HUES6 (cell line): ENCODE results near the gene TBX4.

Experiments
- H3K27ac ChIP-seq: 2 replicates; pipeline ENCODE4 v1.7.0; 2013; ENCODE audit warnings: low read depth, mild to moderate bottlenecking, low read length, inconsistent platforms
- H3K27me3 ChIP-seq: 2 replicates; pipeline ENCODE4 v1.6.1; 2013; ENCODE audit warnings: low read length; ENCODE audit not compliant: control insufficient read depth, insufficient read depth
- H3K36me3 ChIP-seq: 2 replicates; pipeline ENCODE4 v1.6.1; 2013; ENCODE audit warnings: low read length; ENCODE audit not compliant: control insufficient read depth, insufficient read depth
- H3K4me1 ChIP-seq: 2 replicates; pipeline ENCODE4 v1.6.1; 2013; ENCODE audit warnings: low read length; ENCODE audit not compliant: control insufficient read depth, insufficient read depth
- H3K4me3 ChIP-seq: 2 replicates; pipeline ENCODE4 v1.5.1; 2013; ENCODE audit warnings: low read depth, low read length
- H3K9ac ChIP-seq: one replicate; pipeline ENCODE4 v1.6.1; 2013; ENCODE audit warnings: mild to moderate bottlenecking, low read length
- H3K9me3 ChIP-seq: 2 replicates; pipeline ENCODE4 v1.6.1; 2013; ENCODE audit warnings: low read depth, low read length; ENCODE audit not compliant: control insufficient read depth, insufficient read depth

TBX4 gene

GRCh38 chr17:61463316-61464129 is 11.3 kb downstream of the TBX4 start:
- peaks cover 42% of the 10 kb centered on the region for H3K4me1 ChIP-seq
- no peaks in the 10 kb centered on the region for H3K9me3 ChIP-seq
- no peaks in the 10 kb centered on the region for H3K36me3 ChIP-seq
- H3K27me3 ChIP-seq, result peaks cover 91% of the 10 kb centered on the region
- H3K9ac ChIP-seq, result no peak overlapping the region
- no peak overlapping the region for H3K27ac ChIP-seq
- peak overlapping the region; percentile 49; the same call in 1 of the 2 replicates for H3K4me3 ChIP-seq

- no peaks in the 10 kb centered on the region for H3K9me3 ChIP-seq
- H3K4me1 ChIP-seq, result peaks cover 42% of the 10 kb centered on the region
- no peak overlapping the region for H3K27ac ChIP-seq
- H3K4me3 ChIP-seq, result no peak overlapping the region
- H3K27me3 ChIP-seq, result peaks cover 89% of the 10 kb centered on the region
- no peaks in the 10 kb centered on the region for H3K36me3 ChIP-seq
- H3K9ac ChIP-seq, result no peak overlapping the region
Observed at GRCh38 chr17:61464130-61464842, 12.1 kb downstream of the TBX4 start.

GRCh38 chr17:61464843-61465180 is 12.6 kb downstream of the TBX4 start:
- no peak overlapping the region for H3K27ac ChIP-seq
- H3K36me3 ChIP-seq, result no peaks in the 10 kb centered on the region
- no peak overlapping the region for H3K4me3 ChIP-seq
- H3K4me1 ChIP-seq, result peaks cover 42% of the 10 kb centered on the region
- H3K9ac ChIP-seq, result no peak overlapping the region
- no peaks in the 10 kb centered on the region for H3K9me3 ChIP-seq
- H3K27me3 ChIP-seq, result peaks cover 89% of the 10 kb centered on the region

GRCh38 chr17:61465550-61466237 is 13.5 kb downstream of the TBX4 start:
- Histone ChIP-seq H3K27me3 (peaks cover 87% of the 10 kb centered on the region), H3K36me3 (no peaks in the 10 kb centered on the region), H3K27ac (no peak overlapping the region), H3K9me3 (no peaks in the 10 kb centered on the region), H3K4me3 (no peak overlapping the region), H3K9ac (no peak overlapping the region), H3K4me1 (peaks cover 38% of the 10 kb centered on the region)

GRCh38 chr17:61466246-61466645 is 14.0 kb downstream of the TBX4 start:
- H3K27me3 ChIP-seq, result peaks cover 82% of the 10 kb centered on the region
- H3K4me3 ChIP-seq, result no peak overlapping the region
- H3K27ac ChIP-seq, result no peak overlapping the region
- H3K9me3 ChIP-seq, result no peaks in the 10 kb centered on the region
- no peaks in the 10 kb centered on the region for H3K36me3 ChIP-seq
- peaks cover 33% of the 10 kb centered on the region for H3K4me1 ChIP-seq
- no peak overlapping the region for H3K9ac ChIP-seq

GRCh38 chr17:61467416-61468262 is 15.4 kb downstream of the TBX4 start:
- Histone ChIP-seq H3K27ac (no peak overlapping the region), H3K4me1 (peaks cover 27% of the 10 kb centered on the region), H3K9me3 (no peaks in the 10 kb centered on the region), H3K9ac (no peak overlapping the region), H3K4me3 (no peak overlapping the region), H3K36me3 (no peaks in the 10 kb centered on the region), H3K27me3 (peaks cover 68% of the 10 kb centered on the region)

- Histone ChIP-seq H3K36me3 (no peaks in the 10 kb centered on the region), H3K4me1 (peaks cover 20% of the 10 kb centered on the region), H3K27ac (no peak overlapping the region), H3K9me3 (no peaks in the 10 kb centered on the region), H3K9ac (no peak overlapping the region), H3K27me3 (peaks cover 60% of the 10 kb centered on the region), H3K4me3 (no peak overlapping the region)
Observed at GRCh38 chr17:61468263-61468907, 16.2 kb downstream of the TBX4 start.

GRCh38 chr17:61469474-61469873 is 17.3 kb downstream of the TBX4 start:
- H3K9ac ChIP-seq, result no peak overlapping the region
- H3K36me3 ChIP-seq, result no peaks in the 10 kb centered on the region
- peaks cover 50% of the 10 kb centered on the region for H3K27me3 ChIP-seq

GRCh38 chr17:61469949-61470348 is 17.7 kb downstream of the TBX4 start:
- Histone ChIP-seq H3K4me3 (no peak overlapping the region), H3K4me1 (peaks cover 10% of the 10 kb centered on the region), H3K27me3 (peaks cover 45% of the 10 kb centered on the region), H3K36me3 (no peaks in the 10 kb centered on the region), H3K27ac (no peak overlapping the region), H3K9ac (no peak overlapping the region), H3K9me3 (no peaks in the 10 kb centered on the region)

More at GRCh38 chr17:61469474-61469873, 17.3 kb downstream of the TBX4 start:
- Histone ChIP-seq H3K9me3 (no peaks in the 10 kb centered on the region), H3K27ac (no peak overlapping the region), H3K4me3 (no peak overlapping the region), H3K4me1 (peaks cover 11% of the 10 kb centered on the region)

- Histone ChIP-seq H3K4me3 (no peak overlapping the region), H3K4me1 (peaks cover 10% of the 10 kb centered on the region), H3K27ac (no peak overlapping the region), H3K27me3 (peaks cover 38% of the 10 kb centered on the region), H3K9ac (no peak overlapping the region), H3K9me3 (no peaks in the 10 kb centered on the region), H3K36me3 (no peaks in the 10 kb centered on the region)
Observed at GRCh38 chr17:61470530-61471136, 18.4 kb downstream of the TBX4 start.
